CD14-positive monocyte (primary cell): Measurements from ENCODE around the gene SCP2. TPM values are rescaled to one million over a fixed set of nuclear protein-coding genes. Genes with fewer than 3 reads are reported as not detected.

ENCODE experiments used
- DNase-seq, 3 donors: peaks; one replicate each; pipeline ENCODE4 v3.0.0-alpha.2; 2011 to 2022
- H2AFZ ChIP-seq: 2 replicates; pipeline ENCODE4 v1.6.0; 2012; ENCODE audit warnings: mild to moderate bottlenecking, low read depth, low read length, inconsistent platforms; ENCODE audit not compliant: insufficient read depth, poor library complexity, severe bottlenecking
- H3K27ac ChIP-seq, 2 donors: 1 replicate in 1 of 2; 2 replicates in 1 of 2; pipeline ENCODE4 v1.5.1; 2012 to 2013; ENCODE audit warnings: low read length in 2 of 2, control low read depth in 1 of 2, inconsistent platforms in 1 of 2, low read depth in 1 of 2, mild to moderate bottlenecking in 1 of 2
- H3K27me3 ChIP-seq, 2 donors: one replicate each; pipeline versions ENCODE4 v1.6.0 to v1.6.1; 2011 to 2013; ENCODE audit warnings: low read length in 2 of 2; ENCODE audit not compliant: control insufficient read depth in 2 of 2, insufficient read depth in 2 of 2
- H3K36me3 ChIP-seq, 2 donors: replicated peaks in 1 of 2; 1 replicate in 1 of 2; 2 replicates in 1 of 2; pipeline versions ENCODE4 v1.5.1 to v1.6.1; 2012 to 2013; ENCODE audit warnings: low read length in 2 of 2, control low read depth in 1 of 2, inconsistent platforms in 1 of 2, mild to moderate bottlenecking in 1 of 2; ENCODE audit not compliant: insufficient read depth in 2 of 2, control insufficient read depth in 1 of 2
- H3K4me1 ChIP-seq, 2 donors: 1 replicate in 1 of 2; 2 replicates in 1 of 2; pipeline versions ENCODE4 v1.5.1 to v1.6.1; 2012 to 2013; ENCODE audit warnings: low read length in 2 of 2, control low read depth in 1 of 2, inconsistent platforms in 1 of 2, mild to moderate bottlenecking in 1 of 2, moderate library complexity in 1 of 2; ENCODE audit not compliant: insufficient read depth in 2 of 2, control insufficient read depth in 1 of 2
- H3K4me2 ChIP-seq: replicated peaks from 2 replicates; pipeline ENCODE3; 2012; ENCODE audit warnings: low read length, moderate library complexity, mild to moderate bottlenecking; ENCODE audit not compliant: poor library complexity, severe bottlenecking; ENCODE audit errors: extremely low read depth
- H3K4me3 ChIP-seq, 3 experiments: fragments of 200-600 bp in 1 of 3; sonication (generic) in 1 of 3; replicated peaks in 1 of 3; 1 replicate in 2 of 3; 2 replicates in 1 of 3; pipeline ENCODE4 v1.5.1; 2011 to 2013; ENCODE audit warnings: low read length in 3 of 3, mild to moderate bottlenecking in 3 of 3, control low read depth in 2 of 3, low read depth in 2 of 3, inconsistent platforms in 1 of 3, moderate library complexity in 1 of 3
- H3K79me2 ChIP-seq: 2 replicates; pipeline ENCODE4 v1.6.0; 2012; ENCODE audit warnings: mild to moderate bottlenecking, control low read depth, inconsistent platforms, low read length, moderate library complexity; ENCODE audit not compliant: insufficient read depth
- H3K9ac ChIP-seq: 2 replicates; pipeline ENCODE4 v1.6.0; 2017; ENCODE audit warnings: low read length, mild to moderate bottlenecking; ENCODE audit not compliant: insufficient read depth, poor library complexity, severe bottlenecking
- H3K9me3 ChIP-seq, 2 donors: replicated peaks in 1 of 2; 1 replicate in 1 of 2; 2 replicates in 1 of 2; pipeline versions ENCODE4 v1.5.1 to v1.6.1; 2012 to 2013; ENCODE audit warnings: low read length in 2 of 2, control low read depth in 1 of 2; ENCODE audit not compliant: control insufficient read depth in 1 of 2, insufficient read depth in 1 of 2
- H4K20me1 ChIP-seq: 2 replicates; pipeline ENCODE4 v1.6.0; 2012; ENCODE audit warnings: mild to moderate bottlenecking, low read length, control low read depth, moderate library complexity; ENCODE audit not compliant: insufficient read depth
- H3K27ac Mint-ChIP-seq, 7 donors: one replicate each; pipeline ENCODE4 v1.8.0; 2020; ENCODE audit warnings: mild to moderate bottlenecking in 7 of 7, mixed read lengths in 7 of 7, moderate library complexity in 6 of 7, inconsistent platforms in 2 of 7
- H3K27me3 Mint-ChIP-seq, 3 donors: one replicate each; pipeline ENCODE4 v1.8.0; 2021 to 2022; ENCODE audit warnings: low read depth in 3 of 3, mild to moderate bottlenecking in 3 of 3, mixed read lengths in 3 of 3, moderate library complexity in 3 of 3, inconsistent platforms in 1 of 3
- H3K36me3 Mint-ChIP-seq, 2 donors: one replicate each; pipeline ENCODE4 v1.8.0; 2020; ENCODE audit warnings: mixed read lengths in 2 of 2, inconsistent platforms in 1 of 2, mild to moderate bottlenecking in 1 of 2
- H3K4me1 Mint-ChIP-seq: one replicate; pipeline ENCODE4 v1.8.0; 2020; ENCODE audit warnings: mild to moderate bottlenecking, mixed read lengths
- H3K4me3 Mint-ChIP-seq, 2 donors: one replicate each; pipeline ENCODE4 v1.8.0; 2020; ENCODE audit warnings: mild to moderate bottlenecking in 2 of 2, mixed read lengths in 2 of 2, moderate library complexity in 1 of 2
- H3K9me3 Mint-ChIP-seq, 7 donors: one replicate each; pipeline ENCODE4 v1.8.0; 2020 to 2022; ENCODE audit warnings: mixed read lengths in 7 of 7, mild to moderate bottlenecking in 6 of 7, moderate library complexity in 6 of 7, inconsistent platforms in 2 of 7
- CTCF ChIP-seq: fragments of 200-600 bp; IDR thresholded peaks from one replicate; pipeline ENCODE4 v1.8.0; 2022; ENCODE audit warnings: antibody characterized with exemption, mild to moderate bottlenecking
- WGBS: methylation state at CpG from one replicate; pipeline ENCODE4 v1.1.5; 2013; ENCODE audit warnings: missing lambda C conversion rate; ENCODE audit not compliant: insufficient coverage; 5-methylcytosine and 5-hydroxymethylcytosine counted together
- intact Hi-C, 2 donors: fragments of 100-400 bp; cut with micrococcal nuclease; formaldehyde crosslinking; loops; one replicate each; pipeline versions ENCODE4 v1.15.0 to v1.15.1; 2023
- polyA plus RNA-seq, 3 donors: library from polyadenylated mRNA; depleted of rRNA in 1 of 3; unstranded in 2 of 3; stranded (reverse) in 1 of 3; fragments of 300-500 nt in 2 of 3; fragments of >200 nt in 1 of 3; fragmentation: Illumina TruSeq in 2 of 3; gene quantifications; 1 replicate in 2 of 3; 2 replicates in 1 of 3; pipeline ENCODE4 v1.2.3, GENCODE V29; 2012 to 2021

The SCP2 gene
- polyA plus RNA-seq, 3 donors, result 56.3 to 197 (median 156) TPM

DNA sequence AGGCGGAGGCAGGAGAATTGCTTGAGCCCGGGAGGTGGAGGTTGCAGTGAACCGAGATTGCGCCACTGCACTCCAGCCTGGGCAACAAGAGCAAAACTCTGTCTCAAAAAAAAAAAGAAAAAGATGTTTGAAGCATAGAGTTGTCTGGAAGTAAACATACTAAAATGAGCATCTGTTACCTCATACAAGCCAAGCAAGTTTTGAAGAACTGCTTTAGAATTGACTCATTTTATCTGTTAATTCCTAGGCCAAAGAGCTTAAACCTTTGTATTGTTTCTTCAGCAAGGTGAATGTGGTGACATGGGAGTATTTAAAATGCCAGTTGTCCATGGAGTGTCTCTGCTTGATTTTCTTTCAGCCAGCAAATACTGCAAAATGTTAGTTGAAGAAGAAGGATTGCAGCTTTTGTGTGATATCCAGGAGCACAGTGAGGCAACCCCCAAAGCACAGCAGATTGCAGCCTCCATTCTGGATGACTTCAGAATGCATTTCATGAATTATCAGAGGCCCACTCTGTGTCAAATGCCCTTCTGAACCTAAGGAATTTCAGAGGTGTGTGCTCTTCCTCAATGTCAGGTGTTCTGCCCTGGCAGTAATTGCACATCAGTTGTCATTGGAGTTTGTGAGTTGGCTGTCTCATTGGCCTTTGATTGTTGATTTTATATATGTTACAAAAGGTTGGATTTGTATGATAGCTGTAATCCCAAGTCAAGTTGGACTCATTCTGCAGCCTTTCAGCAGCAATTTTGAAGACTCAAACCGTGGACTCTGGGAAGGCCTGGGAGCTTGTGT lies 34.5 kb upstream of the SCP2 start:
- Histone ChIP-seq H3K27me3 (no peaks in the 10 kb centered on the region), H3K4me3 (no peak overlapping the region), H2AFZ (no peak overlapping the region), H3K79me2 (no peaks in the 10 kb centered on the region), H4K20me1 (no peaks in the 10 kb centered on the region), H3K27ac (no peak overlapping the region), H3K36me3 (no peaks in the 10 kb centered on the region), H3K4me1 (no peaks in the 10 kb centered on the region), H3K4me2 (no peak overlapping the region), H3K9ac (no peak overlapping the region), H3K9me3 (no peaks in the 10 kb centered on the region)
- Mint-ChIP-seq H3K9me3 (no peaks in the 10 kb centered on the region), H3K27me3 (peaks cover 1 to 4% (median 3%) of the 10 kb centered on the region in 3 donors), H3K27ac (no peak overlapping the region), H3K36me3 (peaks cover 0 to 4% of the 10 kb centered on the region in 2 donors), H3K4me1 (no peaks in the 10 kb centered on the region), H3K4me3 (no peak overlapping the region)
- TF ChIP-seq CTCF, result no peak
- DNase-seq, result no peak
- WGBS, result 100% methylated on average over 4 of the region's 5 CpGs
- intact Hi-C loops, result no loop called here

DNA sequence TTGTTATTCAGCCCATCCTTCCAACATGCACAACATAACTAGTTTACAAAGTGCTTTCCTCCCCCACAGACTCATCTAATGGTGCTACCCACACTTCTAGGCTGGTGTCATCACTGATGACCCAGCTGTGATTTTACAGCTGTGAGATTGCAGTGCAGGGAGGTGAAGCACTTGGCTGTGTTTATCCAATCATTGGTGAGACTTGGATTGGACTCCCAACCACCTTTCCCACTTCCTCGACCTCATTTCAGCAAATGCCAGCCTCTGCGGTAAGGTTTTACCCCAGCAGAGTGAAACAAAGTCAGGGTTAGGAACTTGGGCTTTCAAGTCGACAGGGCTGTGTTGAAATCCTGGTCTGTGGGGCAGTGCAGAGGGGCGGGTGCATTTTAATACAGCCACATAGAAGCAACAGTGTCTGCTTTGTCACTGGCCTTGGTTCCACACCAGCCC lies 27.6 kb upstream of the SCP2 start:
- Histone ChIP-seq H2AFZ (no peak overlapping the region), H3K79me2 (no peaks in the 10 kb centered on the region), H3K27ac (no peak overlapping the region), H3K36me3 (no peaks in the 10 kb centered on the region), H3K9ac (no peak overlapping the region), H4K20me1 (no peaks in the 10 kb centered on the region), H3K9me3 (no peaks in the 10 kb centered on the region), H3K4me1 (no peaks in the 10 kb centered on the region), H3K27me3 (no peaks in the 10 kb centered on the region), H3K4me3 (no peak overlapping the region), H3K4me2 (no peak overlapping the region)
- Mint-ChIP-seq H3K27ac (no peak overlapping the region), H3K4me1 (no peaks in the 10 kb centered on the region), H3K27me3 (peaks cover 0 to 7% (median 0%) of the 10 kb centered on the region in 3 donors), H3K36me3 (peaks cover 0 to 4% of the 10 kb centered on the region in 2 donors), H3K4me3 (no peak overlapping the region), H3K9me3 (no peaks in the 10 kb centered on the region)
- TF ChIP-seq CTCF, result no peak
- intact Hi-C loops, result no loop called here
- no CpG with 5 or more reads among the region's 4 CpGs for WGBS
- no peak for DNase-seq
